GM20000 (cell line): ENCODE results near the gene STAT1.

Experiments
- DNase-seq: peaks from one replicate; pipeline ENCODE4 v3.0.0; 2012; ENCODE audit warnings: low spot score
- TF ChIP-seq, protein P1 (sequence below): IDR thresholded peaks from 2 replicates; pipeline ENCODE4 v1.5.1; 2012; ENCODE audit warnings: mild to moderate bottlenecking, control low read depth; ENCODE audit errors: extremely low read depth, missing control alignments

Gene STAT1

DNA sequence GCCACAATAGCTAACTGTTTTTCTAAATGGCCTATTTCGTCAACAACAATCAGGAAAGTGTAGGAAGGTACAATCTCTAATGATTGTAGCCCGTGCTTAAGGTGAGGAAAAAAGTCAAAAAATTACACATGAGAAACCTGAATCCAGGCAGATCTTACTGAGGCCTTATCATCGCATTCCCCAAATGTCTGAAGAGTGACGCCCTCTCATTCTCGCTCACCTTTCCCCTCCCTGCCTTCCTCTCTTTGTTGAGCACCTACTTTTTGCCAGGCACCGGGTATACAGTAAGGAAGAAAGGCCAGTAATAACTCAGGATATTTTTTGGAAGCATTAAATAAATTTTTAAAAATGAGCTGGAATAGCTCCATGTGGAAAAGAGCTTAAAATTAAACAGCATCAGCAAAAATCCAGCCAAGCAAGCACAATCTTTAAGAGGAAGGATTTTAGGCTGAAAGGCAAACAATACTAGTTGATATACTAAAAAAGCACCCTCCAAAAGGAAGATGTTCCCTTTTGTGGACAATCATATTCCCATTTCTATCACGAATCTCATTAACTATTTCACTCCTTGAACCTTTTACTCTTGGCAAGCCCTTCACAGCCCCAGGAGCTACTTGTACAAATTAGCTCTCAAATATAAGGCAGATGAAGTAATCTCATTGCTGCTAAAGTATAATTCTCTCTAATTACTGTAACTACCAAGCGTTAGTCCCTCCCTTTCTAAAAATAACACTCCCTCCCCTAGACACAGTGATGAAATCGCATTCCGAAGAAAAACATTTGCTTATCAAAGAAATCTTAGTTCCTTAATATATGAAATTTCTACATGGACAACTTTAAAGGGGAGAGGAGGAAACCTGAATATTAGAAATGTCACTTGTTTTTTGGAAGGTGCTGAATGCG is 40.0 kb downstream of the STAT1 start:
- TF ChIP-seq, protein P1, sequence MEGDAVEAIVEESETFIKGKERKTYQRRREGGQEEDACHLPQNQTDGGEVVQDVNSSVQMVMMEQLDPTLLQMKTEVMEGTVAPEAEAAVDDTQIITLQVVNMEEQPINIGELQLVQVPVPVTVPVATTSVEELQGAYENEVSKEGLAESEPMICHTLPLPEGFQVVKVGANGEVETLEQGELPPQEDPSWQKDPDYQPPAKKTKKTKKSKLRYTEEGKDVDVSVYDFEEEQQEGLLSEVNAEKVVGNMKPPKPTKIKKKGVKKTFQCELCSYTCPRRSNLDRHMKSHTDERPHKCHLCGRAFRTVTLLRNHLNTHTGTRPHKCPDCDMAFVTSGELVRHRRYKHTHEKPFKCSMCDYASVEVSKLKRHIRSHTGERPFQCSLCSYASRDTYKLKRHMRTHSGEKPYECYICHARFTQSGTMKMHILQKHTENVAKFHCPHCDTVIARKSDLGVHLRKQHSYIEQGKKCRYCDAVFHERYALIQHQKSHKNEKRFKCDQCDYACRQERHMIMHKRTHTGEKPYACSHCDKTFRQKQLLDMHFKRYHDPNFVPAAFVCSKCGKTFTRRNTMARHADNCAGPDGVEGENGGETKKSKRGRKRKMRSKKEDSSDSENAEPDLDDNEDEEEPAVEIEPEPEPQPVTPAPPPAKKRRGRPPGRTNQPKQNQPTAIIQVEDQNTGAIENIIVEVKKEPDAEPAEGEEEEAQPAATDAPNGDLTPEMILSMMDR = no peak
- DNase-seq = no peak

DNA sequence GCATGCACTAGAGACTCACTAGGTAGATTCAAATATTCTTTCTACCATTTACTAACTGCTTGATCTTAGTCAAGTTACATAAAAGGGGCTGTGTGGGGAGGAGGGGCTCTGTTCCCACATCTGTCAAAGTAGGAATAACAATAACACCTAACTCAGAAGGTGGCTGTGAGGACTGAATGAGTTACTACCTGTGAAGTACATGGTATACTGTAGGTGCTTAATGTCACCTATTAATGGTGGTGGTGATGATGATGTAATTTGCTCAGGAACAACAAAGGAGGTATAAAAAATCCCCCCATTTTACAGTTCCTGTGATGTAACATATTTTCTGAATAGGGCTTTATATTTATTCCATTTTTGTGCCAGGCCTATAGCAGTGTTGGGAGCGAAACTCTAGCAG is 40.7 kb downstream of the STAT1 start:
- TF ChIP-seq, protein P1 = no peak
- no peak for DNase-seq

DNA sequence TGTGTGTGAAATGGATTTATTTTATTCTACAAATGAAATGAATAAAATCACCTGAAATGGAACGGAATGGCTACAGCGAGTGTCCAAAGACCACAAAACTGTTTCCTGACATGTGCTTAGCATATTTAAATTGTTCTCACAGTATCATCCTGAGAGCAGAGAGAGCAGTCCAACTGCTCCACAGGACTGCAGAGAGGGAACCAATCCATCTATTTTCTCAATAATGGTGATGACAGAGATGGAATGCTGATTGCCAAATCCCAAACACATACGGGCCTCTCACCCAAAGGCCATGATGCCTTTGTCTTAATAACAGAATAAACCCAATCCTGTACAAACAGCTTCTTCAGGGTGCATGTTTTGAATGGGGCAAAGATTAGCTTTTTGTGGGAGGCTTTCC is 41.1 kb downstream of the STAT1 start:
- TF ChIP-seq, protein P1 = no peak
- DNase-seq = no peak

DNA sequence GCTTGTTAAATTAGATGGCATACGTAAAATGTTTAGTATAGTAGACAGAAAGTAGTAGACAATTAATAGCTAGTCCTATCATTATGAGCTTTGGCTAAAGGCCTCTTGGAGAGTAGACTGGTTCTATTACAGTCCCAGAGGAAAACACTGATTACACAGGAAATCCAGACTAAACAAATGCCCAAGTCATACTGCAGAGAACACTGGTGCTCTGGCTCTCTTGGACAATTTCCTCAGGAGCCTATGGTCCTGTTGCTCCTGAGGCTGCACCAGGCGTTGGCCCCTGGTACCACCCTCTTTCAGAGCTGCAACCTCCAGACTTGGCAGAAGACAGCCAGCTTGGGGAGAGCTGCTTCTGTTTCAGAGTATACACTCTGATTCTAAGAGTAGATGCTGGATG is 41.8 kb downstream of the STAT1 start:
- no peak for DNase-seq
- TF ChIP-seq, protein P1 = no peak

DNA sequence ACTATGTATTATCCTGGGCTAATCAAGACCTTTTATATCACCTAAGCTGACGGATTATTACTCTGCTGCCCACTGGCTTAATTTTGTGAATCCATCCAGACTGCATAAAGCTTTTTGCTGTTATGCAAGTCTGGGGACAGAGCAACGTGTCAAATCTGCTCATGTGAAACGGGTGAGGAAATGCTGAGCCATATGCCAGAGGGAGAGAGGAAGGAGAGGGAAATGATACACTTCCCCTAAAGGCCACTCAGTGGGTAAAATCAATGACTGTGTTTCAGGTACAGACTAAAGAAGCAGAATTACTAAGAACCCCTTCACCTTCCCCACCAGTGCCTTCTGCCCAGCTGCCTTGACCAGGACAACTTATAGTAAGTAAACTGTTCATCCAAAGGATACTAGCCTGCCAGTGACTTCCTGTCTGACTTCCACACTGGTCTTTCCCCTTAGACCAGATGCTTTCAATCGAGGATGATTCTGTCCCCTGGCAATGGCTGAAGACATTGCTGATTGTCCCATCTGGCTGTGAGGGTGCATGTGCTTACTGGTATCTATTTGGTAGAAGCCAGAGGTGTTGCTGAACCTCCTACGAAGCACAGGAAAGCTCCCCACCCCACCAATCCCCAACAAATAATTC is 43.0 kb downstream of the STAT1 start:
- no peak for DNase-seq
- TF ChIP-seq, protein P1 = no peak

DNA sequence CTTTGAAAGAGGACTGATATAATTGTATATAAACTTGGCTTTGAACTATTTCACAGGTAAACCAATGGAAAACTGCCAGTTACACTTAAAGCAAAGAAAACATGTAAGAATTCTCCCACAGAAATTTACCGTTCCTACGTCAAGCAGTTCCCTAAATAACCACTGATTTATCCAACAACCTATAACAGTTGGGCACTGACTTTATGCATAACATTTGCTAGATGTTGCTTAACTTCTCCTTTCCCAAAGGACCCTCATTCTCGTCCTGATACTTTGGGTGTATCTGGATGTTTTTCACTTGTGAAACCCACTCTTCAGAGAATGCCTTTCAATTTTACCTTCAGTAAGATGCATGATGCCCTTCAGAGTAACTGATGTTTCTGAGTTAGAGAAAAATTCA is 43.8 kb downstream of the STAT1 start:
- DNase-seq = no peak
- TF ChIP-seq, protein P1 = no peak

DNA sequence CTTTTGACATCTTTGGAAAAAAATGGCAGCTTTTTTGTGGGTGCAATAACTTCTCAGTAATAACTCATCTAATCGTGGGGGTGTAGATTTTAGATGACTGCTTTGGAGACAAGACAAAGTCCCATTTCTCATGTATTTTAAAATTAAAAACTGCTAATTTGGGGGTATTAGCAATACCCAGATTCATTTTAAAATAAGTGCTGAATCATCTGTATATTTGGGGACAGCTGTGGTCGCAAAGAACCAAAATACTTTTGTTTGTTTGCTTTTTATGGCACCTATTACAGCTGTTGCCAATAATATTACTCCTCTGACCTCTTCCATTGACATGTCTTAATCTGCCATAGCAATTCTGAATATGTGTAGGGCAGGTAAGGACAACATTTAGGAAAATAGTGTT is 45.4 kb downstream of the STAT1 start:
- TF ChIP-seq, protein P1 = no peak
- DNase-seq = no peak
